ENCODE data around the gene CHD6.

CHD6 gene

DNA sequence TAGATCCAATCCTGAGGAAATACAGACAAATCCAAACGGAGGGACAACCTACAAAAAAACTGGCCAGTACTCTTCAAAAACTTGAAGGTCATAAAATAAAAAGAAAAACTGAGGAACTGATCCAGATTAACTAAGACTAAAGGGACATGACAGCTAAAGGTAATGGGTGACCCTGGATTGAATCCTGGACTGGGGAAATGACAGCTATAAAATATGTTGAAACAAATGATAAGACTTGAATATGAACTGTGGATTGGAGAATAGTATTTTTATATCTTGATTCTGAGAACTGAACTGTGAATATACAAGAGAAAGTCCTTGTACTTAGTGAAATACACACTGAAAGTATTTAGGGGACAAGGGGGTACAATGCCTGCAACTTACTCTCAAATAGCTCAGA is 154.6 kb downstream of the CHD6 start:
- no peak for DNase-seq (ENCODE audit: low read depth, low spot score)

DNA sequence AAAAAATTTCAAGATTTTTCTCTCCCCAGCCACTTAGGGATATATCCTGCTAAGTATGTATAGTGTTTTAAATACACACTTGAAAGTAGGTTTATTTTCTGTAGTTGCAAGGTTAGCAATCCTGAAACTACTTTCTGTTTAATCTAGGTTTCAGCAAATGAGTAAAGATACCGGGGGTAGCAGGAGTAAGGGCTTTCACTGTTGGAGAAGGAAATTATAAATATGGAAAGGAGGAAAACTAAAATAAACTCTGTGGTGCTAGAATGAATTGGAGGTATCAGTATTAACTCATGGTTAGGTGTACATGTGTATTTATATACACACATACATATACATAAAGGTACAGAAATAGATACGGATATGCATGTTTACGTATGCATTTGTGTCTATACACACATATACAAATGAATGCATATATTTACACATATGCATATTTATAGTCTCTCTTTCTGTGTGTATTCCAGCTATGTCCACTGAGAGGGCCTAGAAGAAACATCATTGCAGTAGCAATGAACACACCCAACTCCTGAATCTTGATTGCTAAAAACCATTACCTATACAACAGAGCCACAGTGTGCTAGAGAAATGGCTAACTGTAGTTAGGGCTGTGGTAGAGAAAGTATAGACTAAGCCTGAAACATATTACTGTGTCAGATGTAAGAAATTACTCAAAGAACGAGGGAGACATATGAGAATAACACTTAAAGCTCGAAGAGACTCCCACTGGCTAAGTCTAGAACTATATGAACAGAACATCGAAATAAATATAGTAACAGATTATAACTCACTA is 155.6 kb downstream of the CHD6 start:
- DNase-seq (ENCODE audit: low read depth, low spot score), result no peak

DNA sequence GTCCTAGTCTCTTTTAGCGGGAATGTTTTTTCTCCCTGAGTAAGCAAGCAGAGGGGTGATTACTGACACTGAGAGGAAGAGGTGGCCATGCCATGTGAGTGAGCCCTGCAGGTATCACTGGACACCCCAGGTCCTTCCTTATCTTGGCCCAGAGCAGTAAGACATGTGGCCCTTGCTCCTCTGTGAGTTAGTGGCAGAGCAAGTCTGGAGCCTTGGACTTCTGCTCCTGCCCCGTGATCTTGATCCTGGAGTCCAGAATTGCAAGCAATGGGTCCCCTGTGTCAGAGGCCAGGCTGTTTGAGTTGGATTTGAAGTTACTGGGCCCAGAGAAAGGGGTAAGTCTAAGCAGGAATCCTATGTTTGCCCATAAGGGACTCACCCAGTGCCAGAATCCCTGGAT is 159.4 kb downstream of the CHD6 start:
- DNase-seq (ENCODE audit: low read depth, low spot score), result no peak

DNA sequence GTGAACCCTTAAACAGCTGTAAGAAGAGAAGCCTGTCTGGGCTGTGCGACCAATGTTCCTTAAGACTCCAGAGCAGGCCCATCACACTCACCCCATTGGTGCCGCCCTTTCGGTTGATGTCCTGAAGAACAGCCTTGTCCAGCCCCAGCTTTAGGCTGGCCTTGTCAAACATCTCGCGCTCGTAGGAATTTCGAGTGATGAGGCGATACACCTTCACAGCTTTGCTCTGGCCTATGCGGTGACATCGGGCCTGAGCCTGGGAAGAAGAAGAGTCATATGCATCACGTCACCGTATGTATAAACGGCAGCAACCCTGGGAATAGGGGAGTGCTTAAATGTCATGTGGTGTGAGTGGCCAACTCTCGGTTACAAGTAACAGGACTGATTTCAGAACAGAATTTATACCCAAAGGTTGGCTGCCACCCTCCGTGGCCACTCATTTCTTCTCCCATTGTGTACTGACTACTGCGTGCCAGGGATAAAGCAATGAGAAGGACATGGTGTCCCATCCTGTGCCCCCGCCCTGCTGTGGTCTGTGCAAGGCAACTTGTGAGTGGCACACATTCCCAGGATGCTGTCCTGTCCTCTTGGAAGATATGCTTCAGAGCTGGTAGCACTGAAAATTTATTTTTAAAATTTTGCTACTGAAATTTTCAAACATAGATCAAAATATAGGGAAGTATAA is 160.9 kb downstream of the CHD6 start:
- no peak for DNase-seq (ENCODE audit: low read depth, low spot score)

DNA sequence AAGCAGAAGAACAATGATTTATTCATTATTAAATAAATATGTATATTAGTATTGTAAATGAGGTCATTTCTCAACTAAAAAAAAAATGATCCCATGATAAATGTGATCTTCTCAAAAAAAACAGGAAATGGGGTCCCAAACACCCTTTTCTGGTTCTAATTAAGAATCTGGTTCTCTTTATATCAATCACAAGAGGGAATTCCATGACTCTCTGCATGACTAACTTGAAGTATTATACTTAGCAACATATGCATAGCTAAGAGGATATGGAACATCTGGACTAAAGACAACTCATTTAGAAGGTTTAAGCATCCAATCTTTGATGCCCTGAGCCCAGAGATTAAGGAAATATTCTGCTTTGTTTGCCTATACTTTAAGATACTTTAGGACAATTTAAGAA is 161.8 kb downstream of the CHD6 start:
- no peak for DNase-seq (ENCODE audit: low read depth, low spot score)

DNA sequence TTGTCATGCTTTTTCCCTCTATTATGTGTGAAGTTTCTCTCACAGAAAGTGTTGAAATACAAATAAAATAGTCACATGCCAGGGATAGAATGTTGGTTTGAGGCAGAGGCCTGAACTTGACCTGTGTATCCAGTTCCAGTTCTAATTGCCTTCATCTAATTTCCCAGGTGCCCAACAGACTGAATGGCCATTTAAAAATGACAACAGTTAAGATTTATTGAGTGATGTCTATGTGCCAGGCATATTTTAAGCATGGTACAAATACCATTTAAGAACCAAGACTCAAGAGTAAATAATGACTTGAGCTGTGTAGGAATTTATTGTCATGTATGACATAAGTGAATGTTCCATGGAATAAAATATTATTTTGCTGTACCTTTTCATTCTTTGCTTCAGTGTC is 163.9 kb downstream of the CHD6 start:
- no peak for DNase-seq (ENCODE audit: low read depth, low spot score)

DNA sequence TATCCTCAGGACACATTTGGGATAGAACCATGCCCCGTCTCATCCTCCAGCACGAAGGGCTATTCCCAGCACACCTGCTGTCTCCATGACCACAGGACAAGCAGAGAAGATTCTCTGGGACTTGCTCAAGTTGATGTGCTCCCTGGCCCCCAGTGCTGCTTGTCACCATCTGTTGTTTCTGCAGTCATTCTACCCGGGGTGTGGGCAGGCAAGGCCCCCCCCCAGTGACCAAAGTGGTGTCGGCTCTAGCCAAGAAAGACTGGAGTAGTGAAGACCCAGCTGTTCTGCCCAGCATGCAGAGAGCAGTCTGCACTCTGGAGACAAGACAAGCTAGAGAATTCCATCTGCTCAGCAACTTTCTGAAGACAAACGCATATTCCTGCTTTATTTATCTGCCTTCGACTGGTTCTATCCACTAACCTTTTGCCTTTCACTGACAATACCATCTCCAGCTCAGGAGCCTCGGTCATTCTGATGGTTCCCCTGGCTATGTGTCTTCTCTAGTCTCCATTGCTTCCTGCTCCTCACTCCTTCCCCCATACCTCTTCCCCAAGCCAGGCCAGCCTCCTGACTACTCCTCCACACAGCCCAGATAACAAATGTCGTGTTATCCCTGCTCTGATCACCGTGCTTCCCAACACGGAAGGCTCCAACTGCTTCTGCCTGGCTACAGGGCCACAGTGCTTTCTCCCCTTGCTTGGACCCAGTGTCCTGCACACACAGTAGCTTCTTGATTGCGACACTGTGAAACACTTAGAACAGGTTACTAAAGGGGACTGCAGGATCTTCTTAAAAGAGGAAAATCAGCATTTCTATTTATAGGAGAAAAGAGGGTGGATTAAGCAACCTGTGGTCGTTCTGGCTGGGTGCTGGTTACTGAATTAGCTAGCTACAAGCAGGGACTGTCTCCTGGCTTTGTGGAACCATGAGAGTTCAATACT is 164.9 kb downstream of the CHD6 start:
- no peak for DNase-seq (ENCODE audit: low read depth, low spot score)

DNA sequence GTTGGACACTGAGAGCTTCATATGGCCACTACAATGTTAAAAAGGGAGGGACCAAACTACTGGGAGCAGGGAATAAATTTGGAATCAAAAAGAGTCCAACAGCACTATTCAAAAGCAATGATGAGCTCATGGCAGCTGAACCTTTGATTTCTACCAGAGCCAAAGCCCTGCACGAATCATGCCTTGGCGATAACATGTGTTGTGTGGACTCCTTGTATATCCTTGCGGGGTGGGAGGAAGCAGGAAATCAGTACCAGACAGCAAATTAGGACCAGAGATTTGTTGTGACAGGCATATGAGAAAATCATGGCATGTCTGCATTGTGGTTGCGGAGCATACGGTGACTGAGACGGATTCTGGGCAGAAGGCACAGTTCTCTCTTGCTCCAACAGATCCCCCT is 166.0 kb downstream of the CHD6 start:
- no peak for DNase-seq (ENCODE audit: low read depth, low spot score)

DNA sequence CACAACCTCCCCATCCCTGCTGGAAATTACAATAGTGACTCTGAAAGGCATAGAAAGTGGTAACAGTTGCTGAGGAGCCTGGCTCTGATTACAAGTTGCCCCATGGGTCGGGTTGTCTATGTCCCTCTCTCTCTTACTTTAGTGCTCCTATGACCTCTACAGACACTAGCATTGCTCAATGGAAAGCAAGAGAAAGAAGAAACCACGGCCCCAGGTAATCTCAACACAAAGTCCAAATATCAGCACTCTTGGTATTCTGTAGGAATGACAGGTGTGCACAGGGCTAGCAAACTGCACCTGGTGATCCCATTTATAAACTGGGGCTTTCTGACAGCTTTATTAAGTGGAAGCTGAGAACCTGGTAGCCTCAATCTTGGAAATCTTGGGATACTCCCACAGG is 171.2 kb downstream of the CHD6 start:
- DNase-seq (ENCODE audit: low read depth, low spot score), result no peak

DNA sequence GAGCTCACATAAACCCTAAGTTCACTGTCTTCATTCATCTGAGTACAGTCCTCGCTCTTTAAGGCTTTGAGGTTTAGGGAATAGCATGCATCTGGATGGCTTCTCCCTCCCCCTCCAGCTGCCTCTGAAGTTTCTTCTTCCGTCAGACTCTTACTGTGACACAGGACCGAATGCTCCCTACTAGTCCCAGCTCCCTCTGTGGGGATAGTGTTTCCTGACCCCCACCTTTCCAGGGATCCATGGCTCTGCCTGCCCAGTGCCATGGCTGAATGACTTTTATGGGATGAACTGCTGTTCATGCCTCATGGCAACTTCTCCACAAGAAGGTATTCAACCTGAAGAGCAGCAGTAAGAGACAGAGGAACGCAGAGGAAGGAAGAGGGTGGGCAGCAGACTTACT is 171.7 kb downstream of the CHD6 start:
- no peak for DNase-seq (ENCODE audit: low read depth, low spot score)

DNA sequence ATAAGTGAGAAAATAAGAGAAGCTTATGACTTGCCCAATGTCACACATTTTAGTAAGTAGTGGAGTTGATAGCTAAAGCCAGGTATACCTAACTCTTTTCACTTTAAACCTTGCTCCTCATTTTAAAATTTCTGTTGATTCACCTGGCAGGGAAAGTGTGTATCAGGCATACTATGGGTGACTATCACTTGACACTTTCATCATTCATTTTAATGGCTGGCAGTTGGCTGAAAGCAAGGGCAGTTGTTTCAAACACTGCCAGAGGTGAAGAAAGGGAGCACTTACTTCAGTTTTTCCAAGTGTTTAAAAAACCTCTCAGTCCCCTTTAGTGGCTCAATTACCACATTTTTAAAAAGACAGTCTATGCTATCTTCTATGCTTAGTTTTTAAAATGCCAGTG is 173.4 kb downstream of the CHD6 start:
- DNase-seq (ENCODE audit: low read depth, low spot score), result no peak

DNA sequence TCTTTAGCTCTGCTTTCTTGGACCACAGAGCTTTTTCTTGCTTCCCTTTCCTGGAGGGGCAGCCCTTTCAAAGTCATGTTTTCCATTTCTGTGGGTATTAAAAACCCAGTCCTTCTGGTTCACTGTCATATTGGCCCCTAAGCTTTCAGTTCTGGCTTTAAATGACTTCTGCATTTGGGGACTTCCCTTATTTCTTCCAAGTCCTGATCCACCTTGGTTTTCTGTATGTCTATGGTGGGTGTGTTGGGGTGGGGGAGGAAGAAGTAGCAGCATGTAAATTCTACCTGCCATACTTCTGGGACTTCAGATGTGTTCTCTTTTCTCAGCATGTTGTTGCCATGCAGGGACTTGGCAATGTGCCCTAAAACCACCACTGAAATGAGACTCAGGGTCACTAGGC is 174.5 kb downstream of the CHD6 start:
- no peak for DNase-seq (ENCODE audit: low read depth, low spot score)

DNA sequence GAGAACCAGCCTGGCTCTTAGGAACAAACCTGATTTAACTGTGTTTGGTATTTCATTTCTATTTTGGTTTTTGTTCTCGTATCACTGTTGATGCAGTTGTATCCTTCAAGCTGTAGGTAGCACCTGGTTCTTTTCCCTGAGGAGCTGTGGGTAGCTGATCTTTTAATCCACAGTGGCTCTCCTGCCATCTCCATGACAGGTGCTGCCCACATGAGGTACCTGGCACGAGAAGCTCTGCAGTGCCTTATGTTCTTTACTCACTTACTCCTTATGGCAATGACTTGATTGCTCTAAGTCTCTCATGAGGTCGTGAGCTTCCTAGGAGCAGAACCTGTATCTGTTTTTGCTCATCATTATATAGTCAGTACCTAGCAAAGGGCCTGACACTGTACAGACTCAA is 177.3 kb downstream of the CHD6 start:
- DNase-seq (ENCODE audit: low read depth, low spot score), result no peak

DNA sequence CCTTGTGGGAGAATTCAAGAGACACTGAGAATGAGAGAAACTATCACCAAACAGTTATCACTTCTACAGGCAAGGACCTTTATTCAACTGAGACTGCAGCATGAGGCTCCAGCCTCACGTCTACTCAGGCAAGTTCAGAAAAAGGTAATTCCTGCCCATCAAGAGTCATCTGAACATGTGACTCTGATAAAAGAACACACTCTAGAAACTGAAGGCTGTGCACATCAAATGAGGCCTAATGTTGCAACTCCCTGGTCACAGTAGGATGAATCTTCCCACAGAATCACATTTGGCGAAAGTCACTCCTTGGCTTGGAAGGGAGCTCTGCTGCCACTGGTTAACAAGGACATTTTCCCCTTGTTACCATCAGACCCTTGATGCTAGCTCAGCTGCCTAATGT is 180.3 kb downstream of the CHD6 start:
- DNase-seq (ENCODE audit: low read depth, low spot score), result no peak

DNA sequence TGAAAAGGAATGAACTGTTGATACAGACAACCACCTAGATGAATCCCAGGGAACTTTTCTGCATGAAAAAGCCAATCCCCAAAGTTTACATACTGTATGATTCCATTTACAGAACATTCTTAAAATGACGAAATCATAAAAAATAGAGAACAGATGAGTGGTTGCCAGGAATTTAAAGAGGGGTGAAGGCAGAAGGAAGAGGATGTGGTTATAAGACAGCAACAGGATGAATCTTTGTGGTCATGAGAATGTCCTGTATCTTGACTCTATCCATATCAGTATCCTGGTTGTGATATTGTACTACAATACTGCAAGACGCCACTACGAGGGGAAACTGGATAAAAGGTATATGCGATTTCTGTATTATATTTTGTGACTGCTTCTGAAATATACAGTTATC is 181.5 kb downstream of the CHD6 start:
- no peak for DNase-seq (ENCODE audit: low read depth, low spot score)

DNA sequence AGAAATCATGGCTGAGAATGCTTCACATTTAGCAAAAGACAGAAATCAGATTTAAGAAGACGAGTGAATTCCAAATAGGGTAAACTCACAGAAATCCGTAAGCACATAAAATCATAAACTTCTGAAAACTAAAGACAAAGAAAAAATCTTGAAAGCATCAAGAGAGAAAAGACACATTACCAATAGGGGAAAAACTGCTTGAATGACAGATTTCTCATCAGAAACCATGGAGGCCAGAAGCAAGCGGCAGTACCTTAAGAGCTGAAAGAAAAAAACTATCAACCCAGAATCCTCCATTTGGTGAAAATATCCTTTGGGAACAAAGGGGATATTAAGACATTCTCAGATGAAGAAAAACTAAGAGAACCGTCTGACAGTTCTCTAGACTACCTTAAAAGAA is 185.0 kb downstream of the CHD6 start:
- no peak for DNase-seq (ENCODE audit: low read depth, low spot score)

DNA sequence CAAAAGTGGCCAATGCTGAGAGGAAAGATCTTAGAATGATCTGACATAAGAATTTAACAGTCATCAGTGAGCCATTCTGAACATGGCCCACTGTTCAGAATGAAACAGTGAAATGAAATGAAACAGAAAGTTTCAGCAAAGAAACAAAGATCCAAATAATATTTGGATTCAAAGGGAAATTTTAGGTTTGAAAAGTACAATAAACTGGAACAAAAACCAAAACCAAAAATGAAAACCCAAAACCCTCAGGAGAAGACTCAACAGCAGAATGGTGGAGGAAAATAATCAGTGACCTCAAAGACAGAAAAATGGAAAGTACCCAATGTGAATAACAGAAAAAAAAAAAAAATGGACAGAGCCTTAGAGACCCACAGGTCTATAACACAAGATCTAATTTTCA is 185.4 kb downstream of the CHD6 start:
- no peak for DNase-seq (ENCODE audit: low read depth, low spot score)

DNA sequence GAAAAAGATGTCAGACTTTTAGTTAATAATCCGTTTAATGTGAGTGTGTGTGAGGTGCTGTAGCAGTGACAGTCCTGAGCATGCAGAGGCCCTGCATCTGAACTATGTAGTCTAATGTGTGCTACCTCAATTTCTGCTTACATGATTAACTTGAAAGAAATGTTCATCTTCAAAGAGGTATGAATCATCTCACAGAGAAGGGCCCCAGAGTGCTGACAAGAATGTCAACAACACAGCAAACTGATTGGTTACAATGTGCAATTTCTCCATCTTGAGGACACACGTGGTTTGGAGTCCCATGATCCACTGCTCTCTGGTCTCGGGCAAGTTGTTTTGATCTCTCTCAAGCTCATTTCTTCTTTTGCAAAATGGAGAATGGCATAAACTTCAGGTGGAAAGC is 189.9 kb downstream of the CHD6 start:
- no peak for DNase-seq (ENCODE audit: low read depth, low spot score)

DNA sequence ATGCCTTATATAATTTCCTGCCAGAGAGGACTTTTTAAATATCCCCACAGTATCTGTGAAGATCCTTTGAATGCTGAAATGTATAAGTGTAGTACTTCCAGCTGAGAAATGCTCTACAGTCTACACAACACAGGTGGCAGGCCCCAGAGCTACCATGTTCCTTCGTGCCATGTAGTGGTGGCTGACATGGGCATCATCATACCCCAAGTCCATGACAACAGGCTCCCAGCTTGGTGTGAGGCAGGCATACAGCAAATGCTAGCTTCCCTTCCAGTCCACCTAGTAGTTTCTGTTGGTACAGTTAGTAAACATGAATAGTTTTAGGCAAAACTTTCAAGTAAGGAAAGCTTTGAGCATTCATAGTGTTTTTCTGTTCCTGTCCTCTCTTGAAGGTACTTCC is 190.3 kb downstream of the CHD6 start:
- no peak for DNase-seq (ENCODE audit: low read depth, low spot score)

DNA sequence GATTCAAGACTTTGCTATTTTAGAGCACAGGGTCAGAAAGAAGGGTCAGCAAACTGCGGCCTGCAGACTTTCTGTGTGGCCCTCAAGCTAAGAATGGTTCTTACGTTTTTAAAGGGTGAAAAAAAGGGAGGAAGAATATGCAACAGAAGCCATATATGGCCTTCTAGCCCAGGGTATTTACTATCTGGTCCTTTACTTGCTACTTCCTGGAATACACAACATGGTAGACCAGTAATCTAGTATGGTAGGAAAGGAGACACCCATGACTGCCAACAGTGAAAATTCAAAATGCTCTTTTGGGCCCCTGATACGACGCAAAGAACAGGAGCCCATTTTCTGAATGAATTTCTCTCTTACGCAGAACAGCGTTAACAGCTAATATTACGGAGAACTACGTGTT is 191.2 kb downstream of the CHD6 start:
- no peak for DNase-seq (ENCODE audit: low read depth, low spot score)

DNA sequence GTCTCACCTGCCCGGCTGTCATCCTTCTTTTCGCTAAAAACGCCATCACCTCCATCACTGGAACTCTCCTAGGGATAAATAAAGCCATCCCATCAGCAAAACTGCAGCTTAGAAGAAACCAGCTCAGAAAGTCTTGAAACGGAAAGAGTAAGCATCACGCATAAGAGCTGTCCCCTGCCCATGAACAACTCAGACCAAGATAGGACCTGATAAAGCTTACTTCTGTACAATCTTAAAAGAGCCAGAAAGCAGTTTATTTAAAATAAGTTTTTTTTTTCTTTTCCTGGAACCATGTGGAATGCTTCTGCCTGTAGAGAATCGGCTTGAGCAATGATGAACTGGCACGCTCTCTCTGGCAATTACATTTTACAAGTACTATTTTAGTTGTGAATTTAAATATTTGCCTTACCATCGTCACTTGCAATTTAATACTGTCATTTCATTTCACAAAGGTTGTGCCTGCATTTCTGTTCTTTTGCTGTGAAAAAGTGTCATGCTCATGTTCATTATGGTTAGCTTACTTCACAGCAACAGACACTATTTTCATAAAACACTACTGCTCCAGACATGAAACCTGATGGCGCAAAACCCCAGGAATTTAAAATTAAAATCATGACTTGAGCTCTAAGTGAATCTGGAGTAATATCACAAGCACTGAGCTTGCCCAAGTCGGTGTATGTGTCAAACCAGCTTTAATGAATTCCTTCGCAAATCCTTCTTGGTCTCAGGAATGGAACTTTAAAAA is 191.9 kb downstream of the CHD6 start:
- no peak for DNase-seq (ENCODE audit: low read depth, low spot score)

Measured in activated naive CD8-positive, alpha-beta T cell treated with anti-CD3 and anti-CD28 coated beads, Interleukin-2, amount 50 U/mL, for 16 hours (primary cell).